NCI-H446 treated with DMSO at 0.1 percent for 48 hours (cell line): ENCODE data around the gene CAV2.

Experiments
- DNase-seq: peaks from one replicate; lab custom pipeline; 2025; lab: John Stamatoyannopoulos, UW

Gene CAV2

DNA sequence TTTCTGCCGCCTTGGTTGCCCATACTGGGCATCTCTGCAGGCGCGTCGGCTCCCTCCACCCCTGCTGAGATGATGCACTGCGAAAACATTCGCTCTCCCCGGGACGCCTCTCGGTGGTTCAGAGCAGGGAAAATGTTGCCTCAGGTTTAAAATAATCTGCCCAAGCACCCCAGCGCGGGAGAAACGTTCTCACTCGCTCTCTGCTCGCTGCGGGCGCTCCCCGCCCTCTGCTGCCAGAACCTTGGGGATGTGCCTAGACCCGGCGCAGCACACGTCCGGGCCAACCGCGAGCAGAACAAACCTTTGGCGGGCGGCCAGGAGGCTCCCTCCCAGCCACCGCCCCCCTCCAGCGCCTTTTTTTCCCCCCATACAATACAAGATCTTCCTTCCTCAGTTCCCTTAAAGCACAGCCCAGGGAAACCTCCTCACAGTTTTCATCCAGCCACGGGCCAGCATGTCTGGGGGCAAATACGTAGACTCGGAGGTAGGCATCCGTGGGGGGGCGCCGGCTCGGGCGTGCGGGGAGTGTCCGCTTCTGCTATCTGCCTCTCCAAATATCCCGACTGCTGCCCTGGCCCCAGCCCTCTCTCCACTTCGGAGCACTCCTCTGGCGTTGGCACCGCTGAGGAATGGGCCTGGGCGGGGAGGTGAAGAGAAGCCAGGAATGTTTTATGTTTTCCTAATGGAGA, 25.2 kb downstream of the CAV2 start, which contains the start of gene CAV1:
Gene CAV1 (plus strand): TSS at position 428 of the 689 bp plus-strand sequence. CDS start 27 bp downstream, at position 455.
- DNase-seq, result no peak

DNA sequence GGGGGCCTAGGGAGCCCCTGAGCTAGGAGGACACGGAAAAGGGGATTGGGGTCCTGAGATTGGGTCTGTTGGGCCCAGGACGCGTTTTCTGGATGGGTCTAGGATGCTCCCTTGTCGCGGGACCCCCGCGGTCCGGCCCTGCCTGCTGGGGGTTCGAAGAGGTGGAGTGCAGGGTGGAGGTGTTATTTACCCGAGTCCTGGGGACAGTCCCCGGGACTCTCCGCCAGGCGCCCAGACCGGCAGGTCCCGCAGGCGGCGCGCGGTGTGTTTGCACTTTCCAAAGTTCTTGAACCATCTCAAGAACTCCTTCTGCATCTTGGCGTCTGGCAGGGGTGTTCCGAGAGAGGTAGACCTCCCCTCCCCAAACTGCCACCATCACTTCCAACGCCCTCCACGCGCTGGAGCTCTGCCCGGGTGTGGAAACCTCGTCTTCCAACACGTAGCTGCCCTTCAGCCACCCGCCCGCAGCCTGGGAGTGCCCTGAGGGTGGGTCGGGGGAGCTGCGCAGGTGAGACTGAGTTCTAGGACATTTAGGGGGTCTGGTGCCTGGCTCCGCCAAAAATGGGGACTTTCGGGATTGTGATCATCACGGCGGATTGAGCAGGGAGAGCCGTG, 25.9 kb downstream of the CAV2 start:
- no peak for DNase-seq

DNA sequence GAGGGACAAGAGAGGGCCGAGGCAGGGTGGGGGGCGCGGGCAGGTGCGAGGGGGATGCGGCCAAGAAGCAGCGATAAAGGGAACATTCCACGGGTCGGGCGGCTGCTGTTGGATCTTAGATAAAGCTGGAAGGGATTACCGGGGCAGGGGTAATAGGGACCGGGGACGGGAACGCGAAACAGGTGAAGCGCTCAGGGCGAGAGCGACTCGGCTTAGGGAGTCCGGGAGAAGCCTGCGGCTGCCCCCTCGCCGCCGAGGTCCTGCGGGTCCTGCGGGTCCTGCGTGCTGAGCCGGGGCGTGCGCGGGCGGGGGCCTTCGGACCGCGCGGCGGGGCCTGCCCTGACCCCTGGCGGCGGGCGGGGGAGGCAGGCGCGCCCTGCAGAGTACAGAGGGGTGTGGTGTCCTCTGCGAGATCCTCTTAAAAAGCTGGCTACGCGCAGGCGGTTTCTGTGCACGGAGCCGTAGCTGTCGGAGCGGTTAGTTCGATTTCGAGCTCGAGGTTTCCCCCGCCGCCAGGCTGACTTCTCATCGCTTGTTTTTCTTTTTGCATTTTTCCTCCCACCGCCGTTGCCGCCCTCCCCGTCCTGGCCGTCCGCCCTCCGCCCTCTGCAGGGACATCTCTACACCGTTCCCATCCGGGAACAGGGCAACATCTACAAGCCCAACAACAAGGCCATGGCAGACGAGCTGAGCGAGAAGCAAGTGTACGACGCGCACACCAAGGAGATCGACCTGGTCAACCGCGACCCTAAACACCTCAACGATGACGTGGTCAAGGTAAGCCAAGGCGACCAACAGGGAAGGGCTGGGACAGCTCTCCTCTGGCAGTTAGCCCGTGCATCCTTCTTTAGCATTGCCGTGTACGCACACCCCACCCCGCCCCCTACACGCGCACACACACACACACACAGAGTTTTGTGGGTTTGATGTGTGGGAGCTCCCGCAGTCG, 26.6 kb downstream of the CAV2 start:
- peak; percentile 17 for DNase-seq

DNA sequence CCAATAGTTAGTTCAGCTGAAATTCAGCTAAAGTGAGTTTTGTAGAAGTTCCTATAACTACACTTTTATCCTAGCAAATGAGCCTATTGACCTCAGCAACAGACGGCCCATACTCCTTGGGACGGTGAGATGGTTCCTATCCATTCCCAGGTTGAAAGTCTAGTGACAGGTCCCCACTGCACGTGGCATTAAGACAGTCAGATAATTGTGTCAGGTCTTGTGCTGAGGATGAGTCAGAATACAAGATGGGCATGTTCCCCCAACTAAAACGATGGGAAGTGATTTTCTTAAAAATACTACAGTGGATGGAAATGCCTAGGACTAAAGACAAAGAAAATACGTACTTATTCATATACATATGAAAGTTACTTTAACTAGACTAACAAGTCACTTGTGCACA, 27.4 kb downstream of the CAV2 start:
- no peak for DNase-seq

DNA sequence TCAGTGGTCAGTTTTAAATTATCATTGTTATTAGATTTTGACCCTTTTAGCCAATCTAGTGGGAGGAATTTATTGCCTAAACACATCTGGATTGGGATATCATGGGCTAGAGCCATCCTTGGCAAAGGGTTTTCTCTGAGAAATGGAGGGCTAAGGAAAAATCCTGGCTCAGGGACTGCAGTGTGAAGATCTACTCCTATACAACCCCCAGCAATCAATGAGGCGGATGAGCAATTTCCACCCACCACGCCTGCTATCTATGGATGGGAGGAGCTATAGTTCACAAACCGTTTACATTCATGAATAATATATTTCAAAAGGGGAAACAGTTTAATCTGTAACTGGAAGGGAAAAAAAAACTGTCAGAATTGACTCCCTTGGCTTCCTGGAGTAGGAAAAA, 28.0 kb downstream of the CAV2 start:
- DNase-seq, result no peak

DNA sequence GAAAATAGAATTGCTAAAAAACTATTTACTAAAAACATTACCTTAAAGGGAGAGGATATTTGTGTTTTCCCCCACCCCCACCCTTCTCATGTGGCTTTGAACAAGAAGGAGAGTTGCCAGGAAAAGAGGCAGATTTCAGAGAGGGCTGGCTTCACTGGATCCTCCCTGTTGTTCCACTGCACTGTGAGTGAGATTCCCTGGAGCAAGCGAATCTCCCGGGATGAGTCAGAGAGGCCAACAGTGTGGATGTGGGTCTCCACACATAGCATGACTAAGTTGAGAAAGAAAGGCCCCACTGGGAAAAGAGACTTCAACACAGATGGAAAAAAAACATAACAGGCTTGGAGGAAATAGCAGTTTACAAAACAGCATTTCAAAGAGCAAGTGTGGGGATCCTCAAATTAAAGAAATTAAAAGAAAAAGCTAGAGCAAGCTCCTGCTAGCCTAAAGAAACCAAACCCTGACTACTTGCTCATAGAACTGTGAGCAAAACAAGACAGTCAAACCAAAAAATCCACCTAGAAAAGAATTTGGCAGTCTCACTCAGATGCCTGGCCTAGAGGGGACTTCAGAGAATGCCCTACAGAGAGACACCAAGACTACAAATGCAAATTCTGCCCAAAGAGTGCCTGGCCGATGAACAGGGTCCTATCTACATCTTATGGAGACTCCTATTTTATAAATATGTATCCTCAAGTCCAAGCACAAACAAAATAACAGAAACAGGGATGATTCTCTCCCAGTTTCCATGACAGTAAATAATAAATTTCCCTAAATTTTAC, 28.7 kb downstream of the CAV2 start:
- DNase-seq, result no peak

DNA sequence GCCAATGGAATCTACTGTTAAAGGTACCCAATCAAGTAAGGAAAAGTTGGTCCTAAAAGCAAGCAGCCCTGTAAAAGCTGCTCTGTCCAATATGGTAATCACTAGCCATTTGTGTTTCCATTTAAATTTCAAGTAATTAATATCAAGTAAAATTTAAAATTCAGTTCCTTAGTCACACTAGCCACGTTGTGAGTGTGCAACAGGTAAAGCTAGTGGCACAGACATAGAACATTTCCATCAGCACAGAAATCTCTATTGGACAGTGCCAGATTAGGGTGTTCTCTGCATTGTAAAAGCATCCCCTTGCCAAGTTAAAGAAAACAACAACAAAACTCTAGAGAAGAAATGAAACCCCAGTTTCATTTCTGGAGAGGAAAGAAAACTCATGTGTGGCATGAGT, 29.7 kb downstream of the CAV2 start:
- DNase-seq, result no peak

DNA sequence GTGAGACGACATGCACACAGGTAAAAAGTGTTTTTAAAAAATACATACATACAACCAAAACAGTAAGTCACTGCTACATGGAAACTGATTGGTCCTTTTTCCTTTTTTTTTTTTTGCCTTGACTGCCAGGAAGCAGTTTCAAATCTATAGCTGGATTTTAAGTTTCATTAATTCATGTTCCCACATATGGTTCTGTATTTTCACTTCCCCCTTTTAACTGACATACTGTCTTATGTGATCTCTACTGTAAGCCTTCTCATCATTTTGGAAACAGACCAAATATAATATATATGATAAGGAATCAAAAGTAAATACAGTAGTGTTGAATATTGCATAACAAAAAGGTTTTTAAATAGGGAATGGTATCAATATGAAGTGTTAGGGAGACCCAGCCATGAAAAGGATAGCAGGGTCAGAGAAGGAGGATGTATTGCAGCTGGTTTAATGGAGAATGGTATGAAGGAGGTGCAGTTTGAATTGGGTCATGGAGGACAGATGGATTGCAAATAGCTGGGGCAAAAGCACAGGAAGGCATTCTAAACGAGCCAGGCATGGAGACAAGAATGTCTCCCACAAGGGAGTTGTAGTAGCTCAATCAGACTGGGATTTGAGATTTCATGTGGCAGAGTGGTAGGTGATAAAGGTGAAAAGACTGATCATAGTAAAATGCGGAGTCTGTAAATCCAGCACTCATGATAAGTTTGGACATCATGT, 30.7 kb downstream of the CAV2 start:
- DNase-seq, result no peak

DNA sequence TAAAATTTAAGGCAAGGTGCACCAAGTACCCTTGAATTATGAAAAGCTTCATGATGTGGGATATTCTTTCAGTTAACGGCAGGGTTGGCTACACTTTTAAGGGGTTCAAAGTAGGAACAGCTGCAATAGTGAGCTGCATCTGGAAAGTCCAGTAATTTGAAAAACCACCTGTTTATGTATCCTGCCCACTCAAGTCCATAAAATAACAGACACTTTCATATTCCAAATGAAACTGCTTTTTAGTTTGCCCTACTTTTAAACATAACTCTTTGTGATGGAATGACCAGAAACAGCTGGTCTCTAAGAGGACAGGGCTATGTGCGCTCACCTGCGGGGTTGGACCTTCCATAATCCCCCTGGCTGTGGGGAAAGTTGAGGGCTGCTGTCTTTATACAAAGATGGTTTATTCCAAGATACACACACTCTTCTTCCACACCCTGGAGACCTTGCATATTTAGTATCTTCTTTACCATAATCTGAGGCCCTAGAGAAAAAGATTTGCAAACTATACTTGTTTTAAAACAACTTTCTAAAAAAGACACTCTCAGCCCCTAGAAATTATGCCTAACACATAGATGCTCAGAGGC, 32.7 kb downstream of the CAV2 start:
- no peak for DNase-seq

DNA sequence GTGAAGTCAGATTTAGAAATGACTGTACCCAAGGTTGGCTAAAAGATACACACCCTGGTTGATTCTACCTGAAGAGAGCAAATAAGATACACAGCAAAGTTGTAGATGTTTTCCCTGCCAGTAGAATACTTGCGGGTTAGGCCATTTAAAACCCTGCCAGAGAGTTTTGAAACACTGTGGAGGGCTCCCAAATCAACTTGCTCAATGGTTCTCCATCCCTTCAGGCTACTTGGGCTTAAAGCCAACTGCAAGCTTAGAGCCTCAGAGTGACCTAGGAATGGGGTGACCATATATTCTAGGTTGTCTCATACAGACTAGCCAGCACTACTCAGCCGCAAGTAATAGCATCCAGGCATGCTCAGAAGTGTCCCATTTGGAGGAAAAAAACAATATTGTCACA, 35.3 kb downstream of the CAV2 start:
- DNase-seq, result no peak

DNA sequence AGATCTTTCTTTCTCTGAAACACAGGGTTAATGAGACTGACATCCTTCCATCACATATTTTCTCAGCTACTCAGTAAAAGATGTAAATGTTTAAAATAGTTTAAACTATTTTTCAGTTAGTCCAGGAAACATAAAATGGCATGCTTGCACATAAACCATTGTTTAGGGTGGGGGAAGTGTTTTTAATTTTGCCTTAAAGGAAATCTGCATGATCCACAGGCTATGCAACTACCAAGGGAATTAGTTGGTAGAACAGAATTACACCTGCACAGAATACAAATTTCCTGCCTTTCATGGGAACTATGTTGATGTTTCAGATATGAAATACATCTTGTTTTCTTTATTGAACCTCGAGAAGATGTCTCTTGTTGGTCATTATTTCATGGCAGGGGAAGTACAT, 35.9 kb downstream of the CAV2 start:
- DNase-seq, result no peak

DNA sequence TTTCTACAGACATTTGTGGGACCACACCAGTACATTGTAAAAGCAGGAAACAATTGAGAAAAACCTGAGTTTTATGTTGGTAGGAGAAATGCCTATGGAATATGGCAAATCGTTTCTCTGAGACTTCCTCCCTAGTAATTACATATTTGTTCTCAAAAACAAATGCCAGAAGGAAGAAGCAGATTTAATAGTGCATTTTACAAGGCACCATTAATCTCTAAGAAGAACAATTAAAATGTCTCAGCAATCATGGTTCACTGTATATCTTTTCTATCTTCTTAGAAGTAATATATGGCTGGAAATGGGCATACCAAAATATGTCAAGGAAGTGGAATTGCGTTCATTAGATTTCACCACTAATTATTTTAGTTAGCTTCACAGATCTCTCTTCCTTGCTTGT, 38.6 kb downstream of the CAV2 start:
- no peak for DNase-seq

DNA sequence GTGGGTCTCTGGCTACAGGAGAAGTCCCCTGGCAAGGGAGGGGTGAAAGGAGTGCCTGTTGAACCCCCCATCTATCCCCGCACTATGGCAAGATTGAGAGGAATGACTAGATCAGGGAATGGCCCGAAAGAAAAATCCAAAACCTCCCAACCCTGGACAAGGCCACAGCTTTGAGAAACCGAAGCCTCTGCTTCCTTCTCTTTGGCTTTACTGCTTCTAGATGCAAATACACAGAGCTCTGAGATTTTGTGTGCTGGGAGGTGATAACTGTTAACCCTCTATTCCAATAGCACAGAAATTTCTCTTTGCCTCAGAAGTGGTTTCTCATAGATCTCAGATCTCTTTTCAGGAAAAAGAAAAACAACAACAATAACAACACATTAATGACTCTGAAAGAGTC, 40.3 kb downstream of the CAV2 start:
- no peak for DNase-seq

DNA sequence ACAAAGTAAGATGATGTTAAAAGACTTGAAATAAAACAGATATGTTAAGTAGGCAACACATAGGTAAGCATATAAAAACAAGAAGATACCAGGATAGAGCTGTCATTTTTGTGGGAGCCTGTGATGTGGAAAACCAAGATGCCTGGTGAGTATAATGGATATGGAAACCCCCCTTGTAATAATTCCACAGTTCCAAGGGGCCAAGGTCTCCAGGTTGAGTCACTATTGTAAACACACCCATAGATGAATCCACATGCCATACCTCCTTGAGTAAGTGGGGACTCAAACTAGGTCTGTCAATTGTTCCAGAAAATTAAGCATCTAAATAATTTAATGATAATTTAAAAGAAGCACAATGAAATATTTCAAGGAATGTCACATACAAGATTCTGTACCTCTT, 41.2 kb downstream of the CAV2 start:
- no peak for DNase-seq

DNA sequence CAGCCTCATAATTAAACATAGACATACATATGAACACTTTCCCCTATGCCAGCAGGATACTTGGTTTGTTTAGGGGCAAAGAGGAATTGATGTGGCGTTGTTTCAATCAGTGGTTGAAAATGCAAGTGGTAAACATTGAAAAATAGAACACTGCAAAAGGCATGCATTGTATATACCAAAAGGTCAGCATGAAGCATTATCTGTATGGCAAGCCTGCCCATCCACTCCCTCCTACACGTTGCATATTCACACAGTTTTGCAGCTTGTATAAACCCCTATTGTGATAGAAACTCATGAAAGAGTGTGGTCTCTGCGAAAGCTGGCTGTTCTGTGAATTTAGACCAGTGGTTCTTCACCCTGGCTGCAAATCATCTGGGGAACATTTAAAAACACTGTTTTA, 42.4 kb downstream of the CAV2 start:
- no peak for DNase-seq

DNA sequence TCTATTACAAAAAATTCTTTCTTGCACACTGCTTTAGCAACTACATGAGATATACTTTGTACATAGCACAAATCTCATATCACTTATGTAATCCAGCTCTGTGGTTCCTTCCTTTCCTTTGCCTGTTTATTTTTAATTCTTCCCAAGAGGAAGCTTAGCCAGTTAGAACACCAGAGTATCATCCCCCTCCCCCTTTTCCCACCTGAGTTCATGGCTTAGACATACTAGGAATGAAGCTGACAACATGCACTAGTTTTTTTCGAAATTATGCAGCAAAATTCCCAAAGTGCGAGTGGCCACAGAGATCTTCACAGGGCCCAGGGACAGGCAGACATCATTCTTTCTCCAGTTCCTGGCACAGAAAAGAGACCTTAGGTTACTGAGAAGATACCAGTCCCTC, 43.1 kb downstream of the CAV2 start:
- DNase-seq, result no peak

DNA sequence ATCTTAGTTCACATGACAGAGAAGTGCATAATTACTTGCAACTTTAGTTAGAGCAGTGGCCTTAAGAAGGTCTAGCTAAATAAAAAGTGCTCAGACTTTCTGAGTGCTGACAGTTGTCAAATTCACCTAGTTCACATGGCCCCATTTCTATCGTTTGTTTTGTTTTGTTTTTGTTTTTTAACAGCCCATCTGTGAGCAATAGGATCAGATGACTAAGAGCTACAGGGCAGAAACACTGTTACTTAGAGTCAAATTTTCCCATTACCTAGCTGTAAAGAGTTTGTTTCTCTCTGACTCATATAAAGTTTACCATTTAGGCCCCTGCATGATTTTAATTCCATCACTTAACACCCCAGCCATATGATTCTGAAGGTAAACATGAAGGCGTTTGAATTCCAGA, 44.1 kb downstream of the CAV2 start:
- no peak for DNase-seq

DNA sequence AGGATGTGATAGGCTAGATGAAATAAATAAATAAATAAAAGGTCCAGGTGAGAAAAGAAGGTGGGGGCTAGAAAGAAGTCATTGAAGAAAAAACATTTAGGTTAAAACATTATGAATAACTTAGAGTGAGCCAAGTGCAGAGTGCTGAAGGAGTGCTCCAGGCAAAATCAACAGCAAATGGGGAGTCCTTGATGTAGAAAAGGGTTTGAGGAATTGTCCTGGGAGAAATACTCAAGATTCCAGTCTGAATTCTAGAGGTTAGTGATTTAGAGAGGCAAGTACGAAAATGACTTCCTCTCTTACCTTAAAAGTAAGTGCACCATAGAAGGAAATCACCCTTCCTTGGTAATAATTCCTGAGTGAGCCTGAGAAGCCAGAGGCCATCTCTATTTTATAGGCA, 44.9 kb downstream of the CAV2 start:
- no peak for DNase-seq

DNA sequence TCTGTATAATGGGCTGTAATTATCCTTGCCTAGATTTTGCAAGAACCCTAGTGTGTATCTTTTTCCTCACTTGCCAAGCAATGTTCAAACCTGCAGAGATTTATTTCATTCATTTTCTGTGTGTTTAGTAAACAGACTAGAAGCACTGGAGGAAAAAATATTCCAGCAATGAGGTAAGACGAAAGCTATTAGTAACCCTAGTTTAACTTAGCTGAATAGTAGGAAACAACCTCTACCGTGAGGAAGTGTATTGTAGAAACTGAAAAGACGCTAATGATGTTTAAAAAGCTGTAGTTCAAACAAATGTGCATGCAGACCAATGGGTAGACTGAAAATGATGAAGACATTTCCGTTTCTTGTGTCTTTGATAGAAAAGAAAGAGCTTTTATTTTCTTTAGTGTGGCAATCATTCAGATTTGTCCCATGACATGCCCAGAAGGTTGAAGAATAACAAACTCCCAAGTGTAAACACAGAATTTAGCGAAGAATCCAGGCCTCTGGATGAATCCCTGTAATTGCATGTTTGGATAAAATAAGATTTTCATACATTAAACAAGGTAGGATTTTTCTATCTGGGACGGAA, 46.0 kb downstream of the CAV2 start:
- no peak for DNase-seq

DNA sequence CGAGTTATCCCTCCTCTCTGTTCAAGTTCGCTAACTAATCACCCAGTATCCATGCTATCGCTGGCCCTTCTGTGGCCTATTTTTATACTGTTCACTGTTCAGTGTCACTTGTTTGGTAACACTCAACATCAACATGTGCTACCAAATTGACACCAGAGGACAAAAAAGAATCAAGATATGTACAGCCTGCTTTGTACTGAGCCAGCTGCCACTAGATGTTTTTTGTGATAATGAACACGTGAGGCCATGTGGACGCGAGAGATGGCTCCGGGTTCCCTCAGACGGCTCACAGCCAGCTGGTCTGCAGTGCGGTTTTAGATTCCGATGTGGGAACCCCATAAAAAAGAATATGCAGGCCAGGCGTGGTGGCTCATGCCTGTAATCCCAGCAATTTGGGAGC, 46.5 kb downstream of the CAV2 start:
- no peak for DNase-seq

DNA sequence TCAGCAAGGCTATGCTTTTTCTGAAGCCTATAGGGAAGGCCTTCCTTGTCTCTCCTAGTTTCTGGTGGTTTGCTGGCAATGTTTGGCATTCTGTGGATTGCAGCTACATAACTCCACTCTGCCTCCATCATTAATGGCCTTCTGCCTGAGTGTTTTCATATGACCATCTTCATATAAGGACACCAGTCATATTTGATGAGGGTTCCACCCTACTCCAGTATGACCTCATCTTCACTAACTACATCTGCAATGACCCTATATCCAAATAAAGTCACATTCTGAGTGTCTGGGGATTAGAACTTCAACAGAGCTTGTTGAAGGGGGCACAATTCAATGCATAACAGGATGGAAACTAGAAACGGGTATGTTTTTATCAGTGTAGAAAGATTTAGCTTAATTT, 47.4 kb downstream of the CAV2 start:
- no peak for DNase-seq
